Activated CD4-positive, alpha-beta memory T cell treated with anti-CD3 and anti-CD28 coated beads, Interleukin-2, amount 10 ng/mL, durations not matched to agents 7 days and 5 days (primary cell): ENCODE measurements around the gene ZBTB9. TPM values are rescaled to one million over a fixed set of nuclear protein-coding genes. Genes with fewer than 3 reads are reported as not detected.

ENCODE experiments used
- CTCF ChIA-PET: fragments of 350-600 bp; sonication (Branson Sonifier 250); formaldehyde crosslinking; loops from one replicate; lab custom pipeline; 2021; ENCODE audit warnings: antibody characterized with exemption, inconsistent platforms; lab: Charles Lee
- POLR2A ChIA-PET: fragments of 350-600 bp; sonication (Branson Sonifier 250); formaldehyde crosslinking; loops from one replicate; lab custom pipeline; 2021; ENCODE audit warnings: antibody characterized with exemption; lab: Charles Lee
- DNase-seq: peaks from one replicate; pipeline ENCODE4 v3.0.0-alpha.2; 2020
- H3K27ac Mint-ChIP-seq: one replicate; pipeline ENCODE4 v1.8.0; 2021; ENCODE audit warnings: mild to moderate bottlenecking, mixed read lengths
- H3K27me3 Mint-ChIP-seq: one replicate; pipeline ENCODE4 v1.8.0; 2021; ENCODE audit warnings: mixed read lengths
- H3K36me3 Mint-ChIP-seq: one replicate; pipeline ENCODE4 v1.8.0; 2021; ENCODE audit warnings: low read depth, mixed read lengths
- H3K4me1 Mint-ChIP-seq: one replicate; pipeline ENCODE4 v1.8.0; 2021; ENCODE audit warnings: mixed read lengths
- H3K4me3 Mint-ChIP-seq: one replicate; pipeline ENCODE4 v1.8.0; 2021; ENCODE audit warnings: mild to moderate bottlenecking, mixed read lengths
- H3K9me3 Mint-ChIP-seq: one replicate; pipeline ENCODE4 v1.8.0; 2021; ENCODE audit warnings: mixed read lengths
- total RNA-seq, 2 experiments: library from RNA; stranded (reverse); gene quantifications; one replicate each; pipeline ENCODE4 v1.2.3, GENCODE V29; 2021

Gene ZBTB9
- total RNA-seq, 2 experiments from 2014 or later, result 6.9 to 7.4 TPM

- H3K36me3 Mint-ChIP-seq, result no peaks in the 10 kb centered on the region
- ChIA-PET POLR2A (no interaction called here), CTCF (interaction anchor here (0.9 to 1.6 kb wide), 2 partner anchors 89 to 117 kb away, joined by 3 to 4 read pairs; partner anchors contain the start of gene BAK1)
- no peak for DNase-seq
- no peak overlapping the region for H3K4me3 Mint-ChIP-seq
- peaks cover 2% of the 10 kb centered on the region for H3K4me1 Mint-ChIP-seq
- no peaks in the 10 kb centered on the region for H3K9me3 Mint-ChIP-seq
- no peak overlapping the region for H3K27ac Mint-ChIP-seq
- H3K27me3 Mint-ChIP-seq, result peaks cover 12% of the 10 kb centered on the region
Measured at GRCh38 chr6:33490621-33491020, 36.2 kb downstream of the ZBTB9 start.

DNA sequence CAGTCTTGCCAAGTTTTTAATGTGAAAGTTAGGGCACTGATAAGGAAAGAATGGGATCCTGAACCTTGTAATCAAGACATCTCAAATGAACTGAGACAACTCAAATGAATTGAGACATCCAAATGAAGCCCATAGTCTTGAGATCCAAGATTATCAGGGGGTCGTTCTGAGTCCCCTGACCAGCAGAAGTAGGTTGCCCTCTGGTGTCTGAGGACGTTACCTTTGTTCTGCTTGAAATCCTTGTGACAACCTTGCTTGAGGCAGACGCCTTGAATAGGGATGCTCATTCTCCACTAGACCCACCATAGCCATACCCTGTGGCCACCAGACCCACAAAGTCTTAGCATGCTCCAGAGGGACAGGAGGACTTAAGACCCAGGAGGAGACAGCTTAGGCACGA, 37.7 kb downstream of the ZBTB9 start:
- Mint-ChIP-seq H3K9me3 (no peaks in the 10 kb centered on the region), H3K4me1 (peaks cover 2% of the 10 kb centered on the region), H3K27ac (no peak overlapping the region), H3K27me3 (peaks cover 14% of the 10 kb centered on the region), H3K4me3 (no peak overlapping the region), H3K36me3 (no peaks in the 10 kb centered on the region)
- DNase-seq, result no peak
- ChIA-PET CTCF (no interaction called here), POLR2A (no interaction called here)

GRCh38 chr6:33497157-33497556, 42.8 kb downstream of the ZBTB9 start:
- CTCF ChIA-PET, result no interaction called here
- no peaks in the 10 kb centered on the region for H3K36me3 Mint-ChIP-seq

DNA sequence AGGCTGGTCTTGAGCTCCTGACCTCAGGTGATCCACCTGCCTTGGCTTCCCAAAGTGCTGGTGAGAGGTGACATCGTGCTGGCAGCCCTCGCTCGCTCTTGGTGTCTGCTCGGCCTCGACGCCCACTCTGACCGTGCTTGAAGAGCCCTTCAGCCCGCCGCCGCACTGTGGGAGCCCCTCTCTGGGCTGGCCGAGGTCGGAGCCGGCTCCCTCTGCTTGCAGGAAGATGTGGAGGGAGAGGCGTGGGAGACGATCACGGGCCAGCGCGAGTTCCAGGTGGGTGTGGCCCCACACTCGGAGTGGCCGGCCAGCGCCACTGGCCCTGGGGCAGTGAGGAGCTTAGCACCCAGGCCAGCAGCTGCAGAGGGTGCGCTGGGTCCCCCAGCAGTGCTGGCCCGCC, 48.1 kb downstream of the ZBTB9 start:
- Mint-ChIP-seq H3K4me1 (no peaks in the 10 kb centered on the region), H3K9me3 (no peaks in the 10 kb centered on the region), H3K27ac (no peak overlapping the region), H3K36me3 (no peaks in the 10 kb centered on the region), H3K27me3 (peaks cover 12% of the 10 kb centered on the region), H3K4me3 (no peak overlapping the region)
- CTCF ChIA-PET, result no interaction called here
- POLR2A ChIA-PET, result no interaction called here
- no peak for DNase-seq

More at GRCh38 chr6:33497157-33497556, 42.8 kb downstream of the ZBTB9 start:
- Mint-ChIP-seq H3K4me1 (no peaks in the 10 kb centered on the region), H3K9me3 (no peaks in the 10 kb centered on the region), H3K4me3 (no peak overlapping the region), H3K27ac (no peak overlapping the region), H3K27me3 (peaks cover 15% of the 10 kb centered on the region)
- POLR2A ChIA-PET, result no interaction called here
- no peak for DNase-seq

DNA sequence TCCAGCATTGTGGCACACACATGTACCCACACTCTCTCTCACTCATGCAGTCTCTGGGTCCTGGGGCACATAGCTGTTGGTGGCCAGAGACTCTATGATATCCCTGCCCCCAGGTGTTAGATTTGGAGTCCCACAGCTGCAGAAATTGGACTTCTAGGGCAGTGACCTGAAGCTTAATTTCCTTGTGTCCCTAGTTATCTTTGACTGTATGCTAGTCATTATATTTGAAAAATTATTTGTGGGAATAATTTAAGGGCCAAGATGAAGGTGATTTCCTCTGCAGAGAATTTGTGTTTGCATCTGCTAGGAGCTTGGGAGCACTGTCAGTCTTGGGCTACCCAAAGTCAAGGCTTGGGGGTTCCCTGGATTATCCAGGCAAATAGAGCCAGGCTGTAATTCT, 50.1 kb downstream of the ZBTB9 start:
- DNase-seq, result no peak
- Mint-ChIP-seq H3K9me3 (no peaks in the 10 kb centered on the region), H3K36me3 (no peaks in the 10 kb centered on the region), H3K27ac (no peak overlapping the region), H3K4me3 (no peak overlapping the region), H3K27me3 (peaks cover 8% of the 10 kb centered on the region), H3K4me1 (peaks cover 10% of the 10 kb centered on the region)
- CTCF ChIA-PET, result no interaction called here
- POLR2A ChIA-PET, result no interaction called here

DNA sequence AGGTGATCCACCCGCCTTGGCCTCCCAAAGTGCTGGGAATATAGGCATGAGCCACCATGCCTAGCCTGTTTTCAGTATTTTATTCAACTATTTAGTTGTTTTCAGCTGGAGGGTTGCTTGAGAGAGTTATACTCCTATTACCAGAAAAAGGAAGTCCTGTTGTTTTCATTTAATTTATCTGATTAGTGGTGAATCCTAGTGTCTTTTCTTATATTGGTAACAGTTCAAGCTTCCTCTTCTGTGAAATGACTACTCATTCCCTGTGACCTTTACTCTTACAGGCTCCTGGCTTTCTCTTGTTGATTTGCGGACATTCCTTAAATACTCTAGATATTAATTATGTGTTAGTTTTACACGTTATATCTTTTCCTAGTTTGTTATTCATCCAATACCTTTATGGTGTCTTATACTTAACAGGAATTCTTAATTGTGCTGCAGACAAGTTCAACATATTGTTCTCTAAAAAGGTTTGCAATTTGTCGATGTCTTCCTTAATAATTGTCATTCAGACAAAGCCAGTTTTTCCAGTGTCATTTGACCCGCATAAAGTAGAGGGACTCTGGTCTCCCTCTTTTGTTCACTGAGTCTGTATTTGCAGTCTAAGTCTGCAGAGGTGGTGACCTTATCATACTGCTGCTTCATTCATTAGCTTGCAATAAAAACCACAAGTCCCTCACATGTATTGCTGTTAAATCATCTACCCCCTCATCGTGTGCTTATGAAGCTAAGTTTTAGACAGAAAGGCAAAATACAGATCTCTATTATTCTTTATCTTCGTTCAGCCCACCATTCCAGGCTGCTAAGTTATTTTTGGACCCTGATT, 51.4 kb downstream of the ZBTB9 start:
- peaks cover 7% of the 10 kb centered on the region for H3K27me3 Mint-ChIP-seq
- POLR2A ChIA-PET, result interaction anchor here (1.3 kb wide), 1 partner anchor 51 kb away, joined by 4 read pairs; the partner anchor contains the start of gene ZBTB9
- no peaks in the 10 kb centered on the region for H3K36me3 Mint-ChIP-seq
- no peak for DNase-seq
- H3K9me3 Mint-ChIP-seq, result no peaks in the 10 kb centered on the region
- CTCF ChIA-PET, result no interaction called here
- peaks cover 13% of the 10 kb centered on the region for H3K4me1 Mint-ChIP-seq
- H3K4me3 Mint-ChIP-seq, result no peak overlapping the region
- H3K27ac Mint-ChIP-seq, result no peak overlapping the region

Other genes starting within 250 kb of the ZBTB9 start
- 10 to 100 TPM; 11.4 to 13.0 TPM for gene HSD17B8, start 249.9 kb upstream of the ZBTB9 start, total RNA-seq
- gene RING1, start 246.1 kb upstream of the ZBTB9 start, total RNA-seq, result 10 to 100 TPM; 29.7 to 32.1 TPM
- 10 to 100 TPM; 53.1 to 59.7 TPM for gene VPS52, start 182.7 kb upstream of the ZBTB9 start, total RNA-seq
- gene RPS18, start 182.5 kb upstream of the ZBTB9 start, total RNA-seq, result 1,000 to 10,000 TPM; 2,403 to 2,442 TPM
- gene B3GALT4, start 177.5 kb upstream of the ZBTB9 start, total RNA-seq, result 10 to 100 TPM; 25.2 to 26.5 TPM
- 10 to 100 TPM; 37.5 to 41.7 TPM for gene WDR46, start 165.3 kb upstream of the ZBTB9 start, total RNA-seq
- gene PFDN6, start 165.0 kb upstream of the ZBTB9 start, total RNA-seq, result 10 to 100 TPM; 63.5 to 65.0 TPM
- 10 to 100 TPM; 44.3 to 45.1 TPM for gene RGL2, start 155.6 kb upstream of the ZBTB9 start, total RNA-seq
- 100 to 1,000 TPM; 243 to 249 TPM for gene TAPBP, start 140.5 kb upstream of the ZBTB9 start, total RNA-seq
- gene ZBTB22, start 136.8 kb upstream of the ZBTB9 start, total RNA-seq, result 10 to 100 TPM; 16.5 to 18.0 TPM
- 100 to 1,000 TPM in 1 of 2 experiments, 10 to 100 TPM in 1; 95.7 to 103 TPM for gene DAXX, start 131.6 kb upstream of the ZBTB9 start, total RNA-seq
- gene KIFC1, start 62.8 kb upstream of the ZBTB9 start, total RNA-seq, result 100 to 1,000 TPM; 125 to 127 TPM
- 10 to 100 TPM; 46.4 to 51.4 TPM for gene PHF1, start 43.6 kb upstream of the ZBTB9 start, total RNA-seq
- 100 to 1,000 TPM; 243 TPM for gene CUTA, start 36.5 kb upstream of the ZBTB9 start, total RNA-seq
- gene SYNGAP1, start 34.5 kb upstream of the ZBTB9 start, total RNA-seq, result 10 to 100 TPM; 35.3 to 39.7 TPM
- 100 to 1,000 TPM in 1 of 2 experiments, 10 to 100 TPM in 1; 97.9 to 100 TPM for gene BAK1, start 125.7 kb downstream of the ZBTB9 start, total RNA-seq
- gene ITPR3, start 166.7 kb downstream of the ZBTB9 start, total RNA-seq, result 10 to 100 TPM; 54.2 to 55.1 TPM